ENCODE results near the gene MOGAT2. TPM values are rescaled to one million over a fixed set of nuclear protein-coding genes. Genes with fewer than 3 reads are reported as not detected.

MOGAT2 gene
- total RNA-seq, 3 donors from 2014 or later (not counting 1 experiment from before 2014, with no cell fraction given): not detected

DNA sequence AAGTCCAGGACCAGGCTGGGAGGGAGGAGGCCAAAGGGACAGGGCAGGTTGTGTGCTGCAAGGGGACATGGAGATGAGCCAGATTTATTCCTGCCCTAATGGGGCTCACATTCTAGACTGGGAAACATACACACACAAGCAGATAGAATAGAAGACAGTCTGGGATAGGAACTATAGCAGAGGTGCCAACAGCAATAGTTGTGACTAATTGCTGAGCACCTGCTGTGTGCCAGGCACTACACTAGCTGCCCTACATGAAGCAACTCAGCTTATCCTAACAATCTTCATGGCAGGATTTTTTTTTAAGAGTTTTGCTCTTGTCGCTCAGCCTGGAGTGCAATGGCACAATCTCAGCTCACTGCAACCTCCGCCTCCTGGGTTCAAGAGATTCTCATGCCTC, 11.4 kb downstream of the MOGAT2 start:
- H3K9me3 Mint-ChIP-seq: no peaks in the 10 kb centered on the region
- no peak overlapping the region for H3K4me3 Mint-ChIP-seq
- ATAC-seq (no peak), DNase-seq (no peak)
- intact Hi-C loops (cut with micrococcal nuclease): no loop called here
- no peaks in the 10 kb centered on the region for H3K36me3 Mint-ChIP-seq
- Histone ChIP-seq H3K4me3 (ENCODE audit: low read length) (no peak overlapping the region), H3K27ac (ENCODE audit: low read length) (no peak overlapping the region), H3K4me1 (ENCODE audit: control insufficient read depth, insufficient read depth, low read length) (no peaks in the 10 kb centered on the region), H3K27me3 (ENCODE audit: control insufficient read depth, insufficient read depth, low read length) (no peaks in the 10 kb centered on the region), H3K9me3 (ENCODE audit: control insufficient read depth, insufficient read depth, low read length) (no peaks in the 10 kb centered on the region), H3K36me3 (ENCODE audit: control insufficient read depth, insufficient read depth, low read length) (no peaks in the 10 kb centered on the region)
- peaks cover 0 to 5% of the 10 kb centered on the region in 2 donors for H3K27me3 Mint-ChIP-seq (ENCODE audit: low read depth in 2 of 2)
- H3K27ac Mint-ChIP-seq: no peak overlapping the region
- TF ChIP-seq CTCF (IDR thresholded peaks at IDR 0.05): no peak
- no peaks in the 10 kb centered on the region for H3K4me1 Mint-ChIP-seq
- 84% methylated on average over 2 of the region's 2 CpGs for WGBS (ENCODE audit: insufficient coverage)

GRCh38 chr11:75731095-75731494, 13.5 kb downstream of the MOGAT2 start:
- H3K4me1 Mint-ChIP-seq: no peaks in the 10 kb centered on the region
- Histone ChIP-seq H3K4me3 (ENCODE audit: low read length) (no peak overlapping the region), H3K4me1 (ENCODE audit: control insufficient read depth, insufficient read depth, low read length) (no peaks in the 10 kb centered on the region), H3K9me3 (ENCODE audit: control insufficient read depth, insufficient read depth, low read length) (no peaks in the 10 kb centered on the region), H3K36me3 (ENCODE audit: control insufficient read depth, insufficient read depth, low read length) (no peaks in the 10 kb centered on the region), H3K27me3 (ENCODE audit: control insufficient read depth, insufficient read depth, low read length) (no peaks in the 10 kb centered on the region), H3K27ac (ENCODE audit: low read length) (no peak overlapping the region)
- ATAC-seq (no peak), DNase-seq (no peak)
- H3K9me3 Mint-ChIP-seq: no peaks in the 10 kb centered on the region
- H3K27ac Mint-ChIP-seq: no peak overlapping the region
- H3K36me3 Mint-ChIP-seq: no peaks in the 10 kb centered on the region
- 94% methylated on average over 5 of the region's 5 CpGs for WGBS (ENCODE audit: insufficient coverage)
- TF ChIP-seq CTCF (IDR thresholded peaks at IDR 0.05): no peak
- intact Hi-C loops (cut with micrococcal nuclease): no loop called here
- peaks cover 0 to 7% of the 10 kb centered on the region in 2 donors for H3K27me3 Mint-ChIP-seq (ENCODE audit: low read depth in 2 of 2)
- H3K4me3 Mint-ChIP-seq: no peak overlapping the region

GRCh38 chr11:75733071-75733430, 15.4 kb downstream of the MOGAT2 start:
- Mint-ChIP-seq H3K4me1 (no peaks in the 10 kb centered on the region), H3K9me3 (no peaks in the 10 kb centered on the region), H3K27me3 (ENCODE audit: low read depth in 2 of 2) (peaks cover 0 to 9% of the 10 kb centered on the region in 2 donors), H3K36me3 (no peaks in the 10 kb centered on the region), H3K4me3 (no peak overlapping the region), H3K27ac (no peak overlapping the region)
- no peaks in the 10 kb centered on the region for H3K9me3 ChIP-seq (ENCODE audit: control insufficient read depth, insufficient read depth, low read length)
- no peaks in the 10 kb centered on the region for H3K4me1 ChIP-seq (ENCODE audit: control insufficient read depth, insufficient read depth, low read length)
- no peaks in the 10 kb centered on the region for H3K36me3 ChIP-seq (ENCODE audit: control insufficient read depth, insufficient read depth, low read length)
- intact Hi-C loops (cut with micrococcal nuclease): no loop called here
- DNase-seq (no peak), ATAC-seq (no peak)
- no peak overlapping the region for H3K27ac ChIP-seq (ENCODE audit: low read length)
- H3K4me3 ChIP-seq (ENCODE audit: low read length): no peak overlapping the region
- TF ChIP-seq CTCF (IDR thresholded peaks at IDR 0.05): no peak
- WGBS (ENCODE audit: insufficient coverage): 94% methylated on average over 7 of the region's 8 CpGs
- no peaks in the 10 kb centered on the region for H3K27me3 ChIP-seq (ENCODE audit: control insufficient read depth, insufficient read depth, low read length)

- Mint-ChIP-seq H3K4me1 (no peaks in the 10 kb centered on the region), H3K36me3 (no peaks in the 10 kb centered on the region), H3K27ac (no peak overlapping the region), H3K9me3 (no peaks in the 10 kb centered on the region), H3K27me3 (ENCODE audit: low read depth in 2 of 2) (peaks cover 0 to 9% of the 10 kb centered on the region in 2 donors), H3K4me3 (no peak overlapping the region)
- WGBS (ENCODE audit: insufficient coverage): 76% methylated on average over 5 of the region's 5 CpGs
- Histone ChIP-seq H3K36me3 (ENCODE audit: control insufficient read depth, insufficient read depth, low read length) (no peaks in the 10 kb centered on the region), H3K27me3 (ENCODE audit: control insufficient read depth, insufficient read depth, low read length) (no peaks in the 10 kb centered on the region), H3K4me3 (ENCODE audit: low read length) (no peak overlapping the region), H3K9me3 (ENCODE audit: control insufficient read depth, insufficient read depth, low read length) (no peaks in the 10 kb centered on the region), H3K27ac (ENCODE audit: low read length) (no peak overlapping the region), H3K4me1 (ENCODE audit: control insufficient read depth, insufficient read depth, low read length) (no peaks in the 10 kb centered on the region)
- no peak for TF ChIP-seq CTCF (IDR thresholded peaks at IDR 0.05)
- intact Hi-C loops (cut with micrococcal nuclease): no loop called here
- ATAC-seq (no peak), DNase-seq (no peak)
These were observed 15.9 kb downstream of the MOGAT2 start for GRCh38 chr11:75733431-75734107.
